ENCODE data around the gene DND1.

DNA sequence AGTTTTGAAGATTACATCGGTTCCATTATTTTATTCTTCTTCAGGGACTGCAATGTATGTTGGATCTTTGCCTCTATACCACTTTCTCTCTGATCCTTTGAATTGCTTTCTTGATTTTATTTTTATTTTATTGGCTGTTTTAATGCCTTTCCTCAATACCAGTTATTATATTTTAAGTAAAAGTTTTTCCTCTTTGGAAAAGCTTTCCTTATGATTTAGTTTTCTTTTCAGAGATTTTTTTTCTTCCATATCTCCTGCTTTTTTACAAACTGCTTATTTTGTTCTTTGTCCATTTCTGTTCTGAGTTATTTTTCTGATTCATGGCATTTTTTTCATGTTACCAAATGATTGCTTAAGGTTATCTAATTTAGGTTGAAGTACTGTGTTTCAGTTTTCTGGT lies 38.4 kb upstream of the DND1 start:
- TF ChIP-seq, protein P1, sequence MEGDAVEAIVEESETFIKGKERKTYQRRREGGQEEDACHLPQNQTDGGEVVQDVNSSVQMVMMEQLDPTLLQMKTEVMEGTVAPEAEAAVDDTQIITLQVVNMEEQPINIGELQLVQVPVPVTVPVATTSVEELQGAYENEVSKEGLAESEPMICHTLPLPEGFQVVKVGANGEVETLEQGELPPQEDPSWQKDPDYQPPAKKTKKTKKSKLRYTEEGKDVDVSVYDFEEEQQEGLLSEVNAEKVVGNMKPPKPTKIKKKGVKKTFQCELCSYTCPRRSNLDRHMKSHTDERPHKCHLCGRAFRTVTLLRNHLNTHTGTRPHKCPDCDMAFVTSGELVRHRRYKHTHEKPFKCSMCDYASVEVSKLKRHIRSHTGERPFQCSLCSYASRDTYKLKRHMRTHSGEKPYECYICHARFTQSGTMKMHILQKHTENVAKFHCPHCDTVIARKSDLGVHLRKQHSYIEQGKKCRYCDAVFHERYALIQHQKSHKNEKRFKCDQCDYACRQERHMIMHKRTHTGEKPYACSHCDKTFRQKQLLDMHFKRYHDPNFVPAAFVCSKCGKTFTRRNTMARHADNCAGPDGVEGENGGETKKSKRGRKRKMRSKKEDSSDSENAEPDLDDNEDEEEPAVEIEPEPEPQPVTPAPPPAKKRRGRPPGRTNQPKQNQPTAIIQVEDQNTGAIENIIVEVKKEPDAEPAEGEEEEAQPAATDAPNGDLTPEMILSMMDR (IDR thresholded peaks at IDR 0.05; ENCODE audit: low read depth, low read length, missing input control): no peak
- no peak for TF ChIP-seq SP1 (IDR thresholded peaks at IDR 0.05)
- TF ChIP-seq, protein P2, sequence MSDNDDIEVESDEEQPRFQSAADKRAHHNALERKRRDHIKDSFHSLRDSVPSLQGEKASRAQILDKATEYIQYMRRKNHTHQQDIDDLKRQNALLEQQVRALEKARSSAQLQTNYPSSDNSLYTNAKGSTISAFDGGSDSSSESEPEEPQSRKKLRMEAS (IDR thresholded peaks at IDR 0.05): no peak
- TF ChIP-seq, protein P3, sequence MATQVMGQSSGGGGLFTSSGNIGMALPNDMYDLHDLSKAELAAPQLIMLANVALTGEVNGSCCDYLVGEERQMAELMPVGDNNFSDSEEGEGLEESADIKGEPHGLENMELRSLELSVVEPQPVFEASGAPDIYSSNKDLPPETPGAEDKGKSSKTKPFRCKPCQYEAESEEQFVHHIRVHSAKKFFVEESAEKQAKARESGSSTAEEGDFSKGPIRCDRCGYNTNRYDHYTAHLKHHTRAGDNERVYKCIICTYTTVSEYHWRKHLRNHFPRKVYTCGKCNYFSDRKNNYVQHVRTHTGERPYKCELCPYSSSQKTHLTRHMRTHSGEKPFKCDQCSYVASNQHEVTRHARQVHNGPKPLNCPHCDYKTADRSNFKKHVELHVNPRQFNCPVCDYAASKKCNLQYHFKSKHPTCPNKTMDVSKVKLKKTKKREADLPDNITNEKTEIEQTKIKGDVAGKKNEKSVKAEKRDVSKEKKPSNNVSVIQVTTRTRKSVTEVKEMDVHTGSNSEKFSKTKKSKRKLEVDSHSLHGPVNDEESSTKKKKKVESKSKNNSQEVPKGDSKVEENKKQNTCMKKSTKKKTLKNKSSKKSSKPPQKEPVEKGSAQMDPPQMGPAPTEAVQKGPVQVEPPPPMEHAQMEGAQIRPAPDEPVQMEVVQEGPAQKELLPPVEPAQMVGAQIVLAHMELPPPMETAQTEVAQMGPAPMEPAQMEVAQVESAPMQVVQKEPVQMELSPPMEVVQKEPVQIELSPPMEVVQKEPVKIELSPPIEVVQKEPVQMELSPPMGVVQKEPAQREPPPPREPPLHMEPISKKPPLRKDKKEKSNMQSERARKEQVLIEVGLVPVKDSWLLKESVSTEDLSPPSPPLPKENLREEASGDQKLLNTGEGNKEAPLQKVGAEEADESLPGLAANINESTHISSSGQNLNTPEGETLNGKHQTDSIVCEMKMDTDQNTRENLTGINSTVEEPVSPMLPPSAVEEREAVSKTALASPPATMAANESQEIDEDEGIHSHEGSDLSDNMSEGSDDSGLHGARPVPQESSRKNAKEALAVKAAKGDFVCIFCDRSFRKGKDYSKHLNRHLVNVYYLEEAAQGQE (IDR thresholded peaks at IDR 0.05): no peak
- TF ChIP-seq, protein P4, sequence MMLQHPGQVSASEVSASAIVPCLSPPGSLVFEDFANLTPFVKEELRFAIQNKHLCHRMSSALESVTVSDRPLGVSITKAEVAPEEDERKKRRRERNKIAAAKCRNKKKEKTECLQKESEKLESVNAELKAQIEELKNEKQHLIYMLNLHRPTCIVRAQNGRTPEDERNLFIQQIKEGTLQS (IDR thresholded peaks at IDR 0.05): no peak
- no peak for TF ChIP-seq GABPA (IDR thresholded peaks at IDR 0.05 in 1 of 2, conservative IDR thresholded peaks at IDR 0.05 in 1 of 2)
- no peak for TF ChIP-seq RAD21 (IDR thresholded peaks at IDR 0.05)

Data from liver (tissue), 3 donors.